Activated CD4-positive, alpha-beta T cell treated with anti-CD3 and anti-CD28 coated beads, Interleukin-2, amount 10 ng/mL, durations not matched to agents 24 days and 14 days (primary cell): ENCODE measurements around the gene PLXNA4. TPM values are rescaled to one million over a fixed set of nuclear protein-coding genes. Genes with fewer than 3 reads are reported as not detected.

Source experiments
- DNase-seq: peaks from one replicate; pipeline ENCODE4 v3.0.0; 2022
- H3K27ac Mint-ChIP-seq: one replicate; pipeline ENCODE4 v1.8.0; 2022; ENCODE audit warnings: mild to moderate bottlenecking, mixed read lengths
- H3K27me3 Mint-ChIP-seq: one replicate; pipeline ENCODE4 v1.8.0; 2022; ENCODE audit warnings: mixed read lengths
- H3K36me3 Mint-ChIP-seq: one replicate; pipeline ENCODE4 v1.8.0; 2022; ENCODE audit warnings: low read depth, mild to moderate bottlenecking, mixed read lengths
- H3K4me1 Mint-ChIP-seq: one replicate; pipeline ENCODE4 v1.8.0; 2021; ENCODE audit warnings: mixed read lengths
- H3K4me3 Mint-ChIP-seq: one replicate; pipeline ENCODE4 v1.8.0; 2022; ENCODE audit warnings: mild to moderate bottlenecking, moderate library complexity, mixed read lengths
- H3K9me3 Mint-ChIP-seq: one replicate; pipeline ENCODE4 v1.8.0; 2021; ENCODE audit warnings: mixed read lengths
- intact Hi-C: fragments of 100-400 bp; cut with micrococcal nuclease; formaldehyde crosslinking; loops from one replicate; pipeline ENCODE4 v1.15.1; 2023
- total RNA-seq: library from RNA; stranded (reverse); gene quantifications from 2 replicates; pipeline ENCODE4 v1.2.3, GENCODE V29; 2022

Gene PLXNA4
- total RNA-seq, 1 donor from 2014 or later: 0.70 TPM

GRCh38 chr7:132097550-132098134 lies 478.6 kb downstream of the PLXNA4 start:
- no peaks in the 10 kb centered on the region for H3K4me1 Mint-ChIP-seq
- intact Hi-C loops: no loop called here
- no peak overlapping the region for H3K4me3 Mint-ChIP-seq
- H3K9me3 Mint-ChIP-seq: no peaks in the 10 kb centered on the region
- H3K27me3 Mint-ChIP-seq: no peaks in the 10 kb centered on the region
- H3K27ac Mint-ChIP-seq: no peak overlapping the region
- no peak for DNase-seq
- no peaks in the 10 kb centered on the region for H3K36me3 Mint-ChIP-seq

- H3K4me3 Mint-ChIP-seq: no peak overlapping the region
- intact Hi-C loops: no loop called here
- no peak overlapping the region for H3K27ac Mint-ChIP-seq
- no peaks in the 10 kb centered on the region for H3K36me3 Mint-ChIP-seq
- H3K9me3 Mint-ChIP-seq: no peaks in the 10 kb centered on the region
- no peak for DNase-seq
- no peaks in the 10 kb centered on the region for H3K4me1 Mint-ChIP-seq
- no peaks in the 10 kb centered on the region for H3K27me3 Mint-ChIP-seq
Observed at GRCh38 chr7:132095111-132095765, 481.0 kb downstream of the PLXNA4 start.

- H3K9me3 Mint-ChIP-seq: no peaks in the 10 kb centered on the region
- no peak for DNase-seq
- intact Hi-C loops: no loop called here
- H3K36me3 Mint-ChIP-seq: no peaks in the 10 kb centered on the region
- H3K4me1 Mint-ChIP-seq: no peaks in the 10 kb centered on the region
- H3K4me3 Mint-ChIP-seq: no peak overlapping the region
- H3K27ac Mint-ChIP-seq: no peak overlapping the region
- H3K27me3 Mint-ChIP-seq: no peaks in the 10 kb centered on the region
Observed at GRCh38 chr7:132092106-132092505, 484.2 kb downstream of the PLXNA4 start.

GRCh38 chr7:132091706-132092105 lies 484.6 kb downstream of the PLXNA4 start:
- intact Hi-C loops: no loop called here
- Mint-ChIP-seq H3K27me3 (no peaks in the 10 kb centered on the region), H3K4me3 (no peak overlapping the region), H3K36me3 (no peaks in the 10 kb centered on the region), H3K9me3 (no peaks in the 10 kb centered on the region), H3K27ac (no peak overlapping the region), H3K4me1 (no peaks in the 10 kb centered on the region)
- no peak for DNase-seq

- intact Hi-C loops: no loop called here
- Mint-ChIP-seq H3K4me3 (no peak overlapping the region), H3K9me3 (no peaks in the 10 kb centered on the region)
Observed at GRCh38 chr7:132090444-132090843, 485.8 kb downstream of the PLXNA4 start.

GRCh38 chr7:132089356-132089755 lies 486.9 kb downstream of the PLXNA4 start:
- Mint-ChIP-seq H3K4me3 (no peak overlapping the region), H3K4me1 (no peaks in the 10 kb centered on the region), H3K36me3 (no peaks in the 10 kb centered on the region), H3K9me3 (no peaks in the 10 kb centered on the region), H3K27ac (no peak overlapping the region), H3K27me3 (no peaks in the 10 kb centered on the region)
- no peak for DNase-seq
- intact Hi-C loops: no loop called here

More at GRCh38 chr7:132090444-132090843, 485.8 kb downstream of the PLXNA4 start:
- Mint-ChIP-seq H3K4me1 (no peaks in the 10 kb centered on the region), H3K27ac (no peak overlapping the region), H3K27me3 (no peaks in the 10 kb centered on the region), H3K36me3 (no peaks in the 10 kb centered on the region)
- no peak for DNase-seq

- no peak for DNase-seq
- intact Hi-C loops: no loop called here
- H3K27ac Mint-ChIP-seq: no peak overlapping the region
- H3K4me1 Mint-ChIP-seq: no peaks in the 10 kb centered on the region
- H3K36me3 Mint-ChIP-seq: no peaks in the 10 kb centered on the region
- H3K27me3 Mint-ChIP-seq: peaks cover 6% of the 10 kb centered on the region
- no peaks in the 10 kb centered on the region for H3K9me3 Mint-ChIP-seq
- H3K4me3 Mint-ChIP-seq: no peak overlapping the region
Observed at GRCh38 chr7:132087421-132087820, 488.8 kb downstream of the PLXNA4 start.

GRCh38 chr7:132084776-132085388 lies 491.4 kb downstream of the PLXNA4 start:
- Mint-ChIP-seq H3K9me3 (no peaks in the 10 kb centered on the region), H3K4me3 (no peak overlapping the region), H3K27ac (no peak overlapping the region), H3K36me3 (no peaks in the 10 kb centered on the region), H3K27me3 (peaks cover 10% of the 10 kb centered on the region), H3K4me1 (no peaks in the 10 kb centered on the region)
- intact Hi-C loops: no loop called here
- DNase-seq: no peak

GRCh38 chr7:132083537-132084123 lies 492.6 kb downstream of the PLXNA4 start:
- no peak for DNase-seq
- Mint-ChIP-seq H3K4me1 (no peaks in the 10 kb centered on the region), H3K9me3 (no peaks in the 10 kb centered on the region), H3K4me3 (no peak overlapping the region), H3K36me3 (no peaks in the 10 kb centered on the region), H3K27ac (no peak overlapping the region), H3K27me3 (peaks cover 14% of the 10 kb centered on the region)
- intact Hi-C loops: no loop called here

- intact Hi-C loops: no loop called here
- Mint-ChIP-seq H3K4me3 (no peak overlapping the region), H3K27me3 (peaks cover 14% of the 10 kb centered on the region), H3K4me1 (no peaks in the 10 kb centered on the region), H3K36me3 (no peaks in the 10 kb centered on the region), H3K9me3 (no peaks in the 10 kb centered on the region), H3K27ac (no peak overlapping the region)
- no peak for DNase-seq
Observed at GRCh38 chr7:132083126-132083525, 493.1 kb downstream of the PLXNA4 start.

- no peaks in the 10 kb centered on the region for H3K36me3 Mint-ChIP-seq
- no peak for DNase-seq
- intact Hi-C loops: no loop called here
- H3K27ac Mint-ChIP-seq: no peak overlapping the region
- peaks cover 14% of the 10 kb centered on the region for H3K27me3 Mint-ChIP-seq
- H3K4me3 Mint-ChIP-seq: no peak overlapping the region
- no peaks in the 10 kb centered on the region for H3K9me3 Mint-ChIP-seq
- H3K4me1 Mint-ChIP-seq: no peaks in the 10 kb centered on the region
Observed at GRCh38 chr7:132082394-132082793, 493.9 kb downstream of the PLXNA4 start.

- DNase-seq: no peak
- Mint-ChIP-seq H3K4me1 (no peaks in the 10 kb centered on the region), H3K4me3 (no peak overlapping the region), H3K27me3 (peaks cover 14% of the 10 kb centered on the region), H3K27ac (no peak overlapping the region), H3K36me3 (no peaks in the 10 kb centered on the region), H3K9me3 (no peaks in the 10 kb centered on the region)
- intact Hi-C loops: no loop called here
Observed at GRCh38 chr7:132081686-132082085, 494.6 kb downstream of the PLXNA4 start.

- intact Hi-C loops: no loop called here
Observed at GRCh38 chr7:132080967-132081668, 495.2 kb downstream of the PLXNA4 start.

GRCh38 chr7:132080467-132080866 lies 495.8 kb downstream of the PLXNA4 start:
- intact Hi-C loops: no loop called here
- no peak for DNase-seq
- H3K36me3 Mint-ChIP-seq: no peaks in the 10 kb centered on the region
- no peaks in the 10 kb centered on the region for H3K9me3 Mint-ChIP-seq
- no peak overlapping the region for H3K27ac Mint-ChIP-seq
- H3K4me3 Mint-ChIP-seq: no peak overlapping the region
- H3K27me3 Mint-ChIP-seq: peaks cover 14% of the 10 kb centered on the region
- no peaks in the 10 kb centered on the region for H3K4me1 Mint-ChIP-seq

More at GRCh38 chr7:132080967-132081668, 495.2 kb downstream of the PLXNA4 start:
- Mint-ChIP-seq H3K9me3 (no peaks in the 10 kb centered on the region), H3K4me1 (no peaks in the 10 kb centered on the region), H3K27ac (no peak overlapping the region), H3K4me3 (no peak overlapping the region), H3K36me3 (no peaks in the 10 kb centered on the region), H3K27me3 (peaks cover 14% of the 10 kb centered on the region)
- DNase-seq: no peak
